NOMO-1 treated with DMSO at 0.1 percent for 48 hours (cell line): ENCODE measurements around the gene TCFL5.
"Not testable (repeated sequence)": the region's sequence is repeated elsewhere in the genome, so short reads cannot be mapped to it uniquely, and the experiment has no call there.

ENCODE experiments used
- DNase-seq: peaks from one replicate; lab custom pipeline; 2025; ENCODE audit not compliant: unreplicated experiment; lab: John Stamatoyannopoulos, UW

The TCFL5 gene

GRCh38 chr20:62856931-62857619, 4.5 kb downstream of the TCFL5 start:
- no peak for DNase-seq

- DNase-seq = no peak
These were observed 6.5 kb downstream of the TCFL5 start for GRCh38 chr20:62855120-62855519.

GRCh38 chr20:62854121-62854520, 7.5 kb downstream of the TCFL5 start:
- DNase-seq = no peak

- DNase-seq = not testable (repeated sequence)
These were observed 8.3 kb downstream of the TCFL5 start for GRCh38 chr20:62853304-62853703.

- no peak for DNase-seq
These were observed 8.8 kb downstream of the TCFL5 start for GRCh38 chr20:62852841-62853240.

GRCh38 chr20:62852196-62852595, 9.4 kb downstream of the TCFL5 start:
- DNase-seq = no peak

GRCh38 chr20:62850333-62850974, 11.2 kb downstream of the TCFL5 start:
- no peak for DNase-seq

GRCh38 chr20:62849431-62849830, 12.2 kb downstream of the TCFL5 start:
- no peak for DNase-seq

GRCh38 chr20:62848917-62849316, 12.7 kb downstream of the TCFL5 start:
- not testable (repeated sequence) for DNase-seq

GRCh38 chr20:62846166-62846890, 15.3 kb downstream of the TCFL5 start:
- no peak for DNase-seq

- DNase-seq = no peak
These were observed 16.0 kb downstream of the TCFL5 start for GRCh38 chr20:62845416-62846160.

- DNase-seq = no peak
These were observed 17.4 kb downstream of the TCFL5 start for GRCh38 chr20:62844182-62844581.

- DNase-seq = no peak
These were observed 18.0 kb downstream of the TCFL5 start for GRCh38 chr20:62843656-62844055.

- DNase-seq = no peak
These were observed 19.9 kb downstream of the TCFL5 start for GRCh38 chr20:62841705-62842212.

- DNase-seq = no peak
These were observed 21.1 kb downstream of the TCFL5 start for GRCh38 chr20:62840244-62841197.

GRCh38 chr20:62839816-62840215, 21.8 kb downstream of the TCFL5 start:
- no peak for DNase-seq

GRCh38 chr20:62839261-62839660, 22.4 kb downstream of the TCFL5 start:
- no peak for DNase-seq

GRCh38 chr20:62838128-62838891, 23.3 kb downstream of the TCFL5 start:
- DNase-seq = peak; percentile 79

- peak; percentile 74 for DNase-seq
These were observed 23.9 kb downstream of the TCFL5 start for GRCh38 chr20:62837790-62838127.
